HG03097 (cell line): ENCODE data around the gene PPP1R3F.
A peak's percentile ranks its signal among the peaks of the same experiment; 100 is the strongest.

Experiments used
- ATAC-seq: cut with Tn5 transposase; IDR thresholded peaks from one replicate; pipeline ENCODE4 v1.9.1; 2021; ENCODE audit not compliant: unreplicated experiment, low FRiP score

The PPP1R3F gene

GRCh38 chrX:49269767-49270248 is at the start of gene PPP1R3F:
PPP1R3F (plus strand) TSS chrX:49269793; CDS start chrX:49269870, 77 bp downstream.
- ATAC-seq = peak; percentile 16

GRCh38 chrX:49220100-49220499 is 49.5 kb upstream of the PPP1R3F start:
- ATAC-seq = no peak

- no peak for ATAC-seq
Observed at GRCh38 chrX:49221868-49222267, 47.7 kb upstream of the PPP1R3F start.

DNA sequence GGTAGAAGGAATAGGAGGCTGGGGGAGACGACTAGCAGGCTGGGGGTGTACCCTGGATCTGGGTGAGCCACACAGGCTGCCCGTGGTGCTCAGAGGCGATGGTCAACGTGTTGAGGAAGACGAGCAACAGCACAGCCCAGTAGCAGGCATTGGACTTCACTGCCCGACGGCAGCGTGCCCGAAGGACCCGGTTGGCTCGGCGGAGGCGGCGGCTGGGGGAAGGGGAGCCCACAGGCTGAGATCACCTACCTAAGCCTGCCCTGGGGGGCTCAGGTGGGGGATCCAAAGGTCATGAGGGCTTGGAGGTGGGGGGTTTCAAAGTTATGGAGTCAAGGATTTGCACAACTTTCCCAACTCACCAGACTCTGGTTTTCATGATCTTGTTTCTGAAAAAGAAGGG is 43.7 kb upstream of the PPP1R3F start:
- no peak for ATAC-seq

- no peak for ATAC-seq
Observed at GRCh38 chrX:49226946-49227345, 42.6 kb upstream of the PPP1R3F start.

DNA sequence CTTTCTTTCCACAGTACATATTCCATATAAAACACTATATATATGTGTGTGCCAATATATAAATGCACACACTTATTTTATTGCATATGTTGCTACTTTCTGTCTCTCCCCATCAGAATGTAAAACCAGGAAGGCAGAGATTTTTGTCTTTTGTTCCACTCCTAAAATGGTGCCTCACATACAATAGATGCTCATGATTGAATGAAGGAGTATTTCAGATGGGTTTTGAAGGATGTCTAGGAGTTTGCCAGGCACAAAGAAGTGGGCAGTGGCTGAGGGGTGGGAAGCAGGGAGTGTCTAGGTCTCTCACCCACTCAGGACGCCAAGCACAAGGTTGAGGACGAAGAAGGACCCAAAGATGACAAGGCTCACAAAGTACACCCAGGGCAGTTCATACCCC is 41.9 kb upstream of the PPP1R3F start:
- ATAC-seq = no peak

GRCh38 chrX:49228185-49228584 is 41.4 kb upstream of the PPP1R3F start:
- no peak for ATAC-seq

GRCh38 chrX:49230500-49231232 is 38.9 kb upstream of the PPP1R3F start:
- peak; percentile 44 for ATAC-seq

GRCh38 chrX:49231333-49232000 is 38.1 kb upstream of the PPP1R3F start:
- ATAC-seq = no peak

DNA sequence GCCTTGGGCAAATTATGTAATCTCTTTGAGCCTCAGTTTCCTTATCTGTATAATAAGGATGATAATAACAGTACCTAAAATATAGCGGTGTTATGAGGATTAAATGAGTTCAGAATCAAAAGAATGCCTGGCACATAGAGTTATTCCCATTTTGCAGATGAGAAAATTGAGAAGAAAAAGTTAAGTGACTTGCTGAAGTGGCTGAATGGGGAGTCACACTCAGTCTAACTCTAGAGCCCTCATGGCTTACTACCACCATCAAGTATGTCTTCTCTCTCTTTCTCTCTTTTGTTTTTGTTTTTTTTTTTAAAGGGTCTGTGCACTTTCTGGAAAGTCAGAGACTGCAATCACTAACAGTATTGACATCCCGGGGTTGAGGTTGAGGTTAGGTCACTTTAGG is 37.1 kb upstream of the PPP1R3F start:
- no peak for ATAC-seq

DNA sequence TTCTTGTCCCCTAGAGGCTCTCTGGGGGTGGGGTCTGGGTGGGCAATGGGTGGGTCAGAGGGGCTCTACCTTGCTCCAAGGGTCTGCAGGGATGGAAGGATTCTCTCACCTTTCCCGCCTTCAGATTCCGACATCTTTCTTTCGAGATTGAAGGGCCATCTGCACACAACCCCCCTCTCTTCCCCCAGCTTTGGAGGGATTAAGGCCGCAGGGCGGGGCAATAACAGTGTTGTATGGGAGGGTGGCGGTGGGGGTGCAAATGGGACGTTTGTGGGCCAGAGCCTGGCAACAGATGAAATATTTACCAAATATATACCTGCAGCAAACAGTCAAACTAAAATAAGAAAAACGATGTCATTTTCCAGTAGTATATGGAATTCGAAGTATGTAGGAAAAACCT is 36.4 kb upstream of the PPP1R3F start, which contains the start of gene CACNA1F:
TSS of gene CACNA1F (minus strand) at position 165 of the 400 bp plus-strand sequence. CDS start at position 134, 31 bp downstream.
- no peak for ATAC-seq

GRCh38 chrX:49233887-49234555 is 35.6 kb upstream of the PPP1R3F start:
- ATAC-seq = no peak

- no peak for ATAC-seq
Observed at GRCh38 chrX:49237060-49237459, 32.5 kb upstream of the PPP1R3F start.

DNA sequence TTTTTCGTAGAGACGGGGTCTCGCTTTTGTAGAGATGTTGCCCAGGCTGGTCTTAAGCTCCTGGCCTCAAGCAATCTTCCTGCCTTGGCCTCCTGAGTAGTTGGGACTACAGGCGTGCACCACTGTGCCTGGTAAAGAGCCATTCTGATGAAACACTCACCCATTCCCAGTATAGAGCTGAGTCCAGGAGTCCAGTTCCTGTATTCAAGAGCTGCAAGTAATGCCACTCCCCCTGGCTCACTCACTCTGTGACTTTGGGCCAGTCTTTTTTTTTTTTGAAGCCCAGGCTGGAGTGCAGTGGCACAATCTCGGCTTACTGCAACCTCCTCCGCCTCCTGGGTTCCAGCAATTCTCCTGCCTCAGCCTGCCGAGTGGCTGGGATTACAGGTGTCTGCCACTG is 30.9 kb upstream of the PPP1R3F start:
- ATAC-seq = no peak

DNA sequence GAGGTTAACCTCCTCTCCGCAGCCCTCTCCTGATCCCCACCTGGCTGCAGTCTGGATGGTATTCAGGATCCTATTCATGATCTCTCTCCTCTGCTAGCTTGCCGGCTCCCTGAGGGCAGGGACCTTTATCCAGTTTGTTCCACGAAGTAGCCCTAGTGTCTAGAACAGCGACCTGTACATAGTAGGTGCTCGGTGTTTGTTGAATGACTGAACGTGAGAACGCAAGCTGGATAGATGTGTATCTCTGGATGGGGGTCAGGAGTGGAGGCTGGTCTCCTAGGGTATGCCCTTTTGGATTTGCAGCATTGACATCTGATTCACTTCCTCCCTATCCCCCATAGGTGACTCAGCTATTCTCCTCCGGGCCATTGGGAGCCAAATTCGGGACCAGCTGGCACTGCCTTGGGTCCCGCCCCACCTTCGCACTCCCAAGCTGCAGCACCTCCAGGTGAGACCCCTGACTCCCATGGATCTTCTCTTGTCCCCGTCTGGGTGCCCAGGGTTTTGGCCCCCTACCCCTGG is 27.0 kb upstream of the PPP1R3F start:
- ATAC-seq = no peak

DNA sequence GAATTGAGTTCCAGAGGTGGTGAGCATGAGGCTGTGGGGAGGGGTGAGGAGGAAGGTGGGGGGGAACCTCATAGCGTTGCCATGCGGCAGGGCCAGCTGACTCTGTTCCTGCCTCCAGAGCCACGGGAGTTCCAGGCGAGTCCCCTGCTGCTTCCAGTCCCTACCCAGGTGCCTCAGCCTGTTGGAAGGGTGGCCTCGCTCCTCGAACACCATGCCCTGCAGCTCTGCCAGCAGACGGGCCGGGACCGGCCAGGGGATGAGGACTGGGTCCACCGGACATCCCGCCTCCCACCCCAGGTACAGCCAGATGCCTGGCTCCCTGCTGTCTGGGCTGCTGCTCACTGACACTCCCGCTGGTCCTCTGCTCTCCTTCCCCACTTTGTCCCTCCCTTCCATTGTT is 26.4 kb upstream of the PPP1R3F start:
- no peak for ATAC-seq

DNA sequence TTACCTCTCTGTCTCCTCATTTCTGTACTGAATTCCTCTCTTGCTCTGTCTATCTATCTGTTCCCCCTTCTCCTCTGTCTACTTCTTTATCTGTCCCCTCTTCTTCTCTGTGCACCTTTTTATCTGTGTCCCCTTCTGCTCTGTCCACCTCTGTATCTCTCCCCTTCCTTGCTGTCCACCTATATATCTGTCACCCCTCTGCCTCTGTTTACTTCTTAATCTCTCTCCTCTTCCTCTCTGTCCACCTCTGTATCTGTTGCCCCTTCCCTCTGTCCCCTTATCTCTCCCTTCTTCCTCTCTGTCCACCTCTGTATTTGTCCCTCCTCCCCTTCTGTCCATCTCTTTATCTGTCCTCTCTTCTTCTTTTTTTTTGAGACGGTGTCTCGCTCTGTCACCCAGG is 25.4 kb upstream of the PPP1R3F start:
- no peak for ATAC-seq

- no peak for ATAC-seq
Observed at GRCh38 chrX:49246541-49246940, 23.1 kb upstream of the PPP1R3F start.

DNA sequence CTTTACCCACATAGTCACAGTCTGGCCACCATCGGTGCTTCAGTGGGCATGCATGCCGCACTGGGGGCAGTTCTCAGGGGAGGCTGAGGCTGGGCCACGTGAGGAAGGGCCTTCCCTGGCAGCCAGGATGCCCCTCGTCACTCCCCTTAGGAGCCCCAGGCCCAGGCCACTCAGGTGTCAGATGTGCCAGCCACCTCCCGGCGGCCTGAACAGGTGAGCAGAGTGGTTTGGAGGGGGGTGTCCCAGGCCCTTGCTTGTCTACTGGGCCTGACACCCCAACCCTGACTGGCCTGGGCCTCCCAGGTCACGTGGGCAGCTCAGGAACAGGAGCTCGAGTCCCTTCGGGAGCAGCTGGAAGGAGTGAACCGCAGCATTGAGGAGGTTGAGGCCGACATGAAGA is 22.2 kb upstream of the PPP1R3F start:
- ATAC-seq = no peak

- no peak for ATAC-seq
Observed at GRCh38 chrX:49247916-49248811, 21.4 kb upstream of the PPP1R3F start.
